Right renal cortex interstitium (tissue), 3 donors: Measurements from ENCODE around the gene PCDHGA9. TPM values are rescaled to one million over a fixed set of nuclear protein-coding genes. Genes with fewer than 3 reads are reported as not detected.
"Not testable (repeated sequence)": the region's sequence is repeated elsewhere in the genome, so short reads cannot be mapped to it uniquely, and the experiment has no call there.

Experiments
- DNase-seq, 3 donors: peaks; one replicate each; pipeline ENCODE4 v3.0.0-alpha.2; 2013; ENCODE audit warnings: low read depth in 3 of 3, low spot score in 2 of 3
- polyA plus RNA-seq, 3 donors: library from polyadenylated mRNA; unstranded; fragments of 120-200 nt; gene quantifications; one replicate each; pipeline ENCODE4 v1.2.1, GENCODE V29; 2013; ENCODE audit not compliant: insufficient read length in 3 of 3

The PCDHGA9 gene
- polyA plus RNA-seq, 3 donors, result 4.9 to 6.0 (median 5.3) TPM

DNA sequence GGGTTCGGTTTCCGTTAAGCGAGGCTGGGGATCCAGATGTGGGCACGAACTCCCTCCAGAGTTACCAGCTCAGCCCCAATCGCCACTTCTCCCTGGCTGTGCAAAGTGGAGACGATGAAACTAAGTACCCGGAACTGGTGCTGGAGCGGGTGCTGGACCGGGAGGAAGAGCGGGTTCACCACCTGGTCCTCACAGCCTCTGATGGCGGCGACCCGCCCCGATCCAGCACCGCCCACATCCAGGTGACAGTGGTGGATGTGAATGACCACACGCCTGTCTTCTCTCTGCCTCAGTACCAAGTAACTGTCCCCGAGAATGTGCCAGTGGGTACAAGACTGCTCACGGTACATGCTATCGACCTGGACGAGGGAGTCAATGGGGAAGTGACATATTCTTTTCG lies 19.2 kb upstream of the PCDHGA9 start:
- DNase-seq, result no peak

DNA sequence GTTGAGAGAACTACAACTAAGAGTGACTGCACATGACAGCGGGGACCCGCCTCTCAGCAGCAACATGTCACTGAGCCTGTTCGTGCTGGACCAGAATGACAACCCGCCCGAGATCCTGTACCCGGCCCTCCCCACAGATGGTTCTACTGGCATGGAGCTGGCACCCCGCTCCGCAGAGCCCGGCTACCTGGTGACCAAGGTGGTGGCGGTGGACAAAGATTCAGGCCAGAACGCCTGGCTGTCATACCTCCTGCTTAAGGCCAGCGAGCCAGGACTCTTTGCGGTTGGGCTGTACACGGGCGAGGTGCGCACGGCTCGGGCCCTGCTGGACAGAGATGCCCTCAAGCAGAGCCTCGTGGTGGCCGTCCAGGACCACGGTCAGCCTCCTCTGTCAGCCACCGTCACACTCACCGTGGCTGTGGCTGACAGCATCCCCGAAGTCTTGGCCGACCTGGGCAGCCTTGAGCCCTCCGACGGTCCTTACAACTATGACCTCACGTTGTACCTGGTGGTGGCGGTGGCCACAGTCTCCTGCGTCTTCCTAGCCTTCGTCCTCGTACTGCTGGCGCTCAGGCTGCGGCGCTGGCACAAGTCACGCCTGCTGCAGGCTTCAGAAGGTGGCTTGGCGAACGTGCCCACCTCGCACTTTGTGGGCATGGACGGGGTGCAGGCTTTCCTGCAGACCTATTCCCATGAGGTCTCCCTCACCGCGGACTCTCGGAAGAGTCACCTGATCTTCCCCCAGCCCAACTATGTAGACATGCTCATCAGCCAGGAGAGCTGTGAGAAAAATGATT lies 17.9 kb upstream of the PCDHGA9 start:
- DNase-seq, result no peak

DNA sequence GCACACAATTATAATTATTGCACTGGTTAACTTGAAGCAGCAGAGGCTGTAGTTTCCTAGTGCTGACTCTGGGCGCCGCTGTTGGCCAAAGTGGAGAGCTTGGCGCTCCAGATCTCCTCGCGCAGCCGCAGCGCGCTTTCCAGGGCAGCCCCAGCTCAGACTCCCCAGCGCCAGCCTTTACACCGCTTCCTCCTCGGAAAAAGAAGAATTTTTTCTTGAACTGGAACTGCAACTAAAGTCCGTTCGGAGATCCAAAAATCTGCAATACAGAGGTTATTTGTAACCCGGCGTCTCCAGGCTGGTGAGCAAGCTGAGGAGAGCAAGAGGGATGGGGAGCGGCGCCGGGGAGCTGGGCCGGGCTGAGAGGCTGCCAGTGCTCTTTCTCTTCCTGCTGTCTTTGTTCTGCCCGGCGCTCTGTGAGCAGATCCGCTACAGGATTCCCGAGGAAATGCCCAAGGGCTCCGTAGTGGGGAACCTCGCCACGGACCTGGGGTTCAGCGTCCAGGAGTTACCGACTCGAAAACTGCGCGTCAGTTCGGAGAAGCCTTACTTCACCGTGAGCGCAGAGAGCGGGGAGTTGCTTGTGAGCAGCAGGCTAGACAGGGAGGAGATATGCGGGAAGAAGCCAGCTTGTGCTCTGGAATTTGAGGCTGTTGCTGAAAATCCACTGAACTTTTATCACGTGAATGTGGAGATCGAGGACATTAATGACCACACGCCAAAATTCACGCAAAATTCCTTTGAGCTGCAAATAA lies 14.8 kb upstream of the PCDHGA9 start, which contains the start of gene PCDHGB4:
Gene PCDHGB4, plus strand, starts transcription at position 142 of the 755 bp plus-strand sequence. Its CDS starts 187 bp downstream, at position 329.
- DNase-seq, result not testable (repeated sequence)

DNA sequence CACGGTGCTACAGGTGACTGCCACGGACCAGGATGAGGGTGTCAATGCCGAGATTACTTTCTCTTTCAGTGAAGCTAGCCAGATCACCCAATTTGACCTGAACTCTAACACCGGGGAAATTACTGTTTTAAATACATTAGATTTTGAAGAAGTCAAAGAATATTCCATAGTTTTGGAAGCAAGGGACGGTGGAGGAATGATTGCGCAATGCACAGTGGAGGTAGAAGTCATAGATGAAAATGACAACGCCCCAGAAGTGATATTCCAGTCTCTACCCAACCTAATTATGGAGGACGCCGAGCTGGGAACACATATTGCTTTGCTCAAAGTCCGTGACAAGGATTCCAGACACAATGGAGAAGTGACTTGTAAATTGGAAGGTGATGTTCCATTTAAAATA lies 13.9 kb upstream of the PCDHGA9 start:
- no peak for DNase-seq

DNA sequence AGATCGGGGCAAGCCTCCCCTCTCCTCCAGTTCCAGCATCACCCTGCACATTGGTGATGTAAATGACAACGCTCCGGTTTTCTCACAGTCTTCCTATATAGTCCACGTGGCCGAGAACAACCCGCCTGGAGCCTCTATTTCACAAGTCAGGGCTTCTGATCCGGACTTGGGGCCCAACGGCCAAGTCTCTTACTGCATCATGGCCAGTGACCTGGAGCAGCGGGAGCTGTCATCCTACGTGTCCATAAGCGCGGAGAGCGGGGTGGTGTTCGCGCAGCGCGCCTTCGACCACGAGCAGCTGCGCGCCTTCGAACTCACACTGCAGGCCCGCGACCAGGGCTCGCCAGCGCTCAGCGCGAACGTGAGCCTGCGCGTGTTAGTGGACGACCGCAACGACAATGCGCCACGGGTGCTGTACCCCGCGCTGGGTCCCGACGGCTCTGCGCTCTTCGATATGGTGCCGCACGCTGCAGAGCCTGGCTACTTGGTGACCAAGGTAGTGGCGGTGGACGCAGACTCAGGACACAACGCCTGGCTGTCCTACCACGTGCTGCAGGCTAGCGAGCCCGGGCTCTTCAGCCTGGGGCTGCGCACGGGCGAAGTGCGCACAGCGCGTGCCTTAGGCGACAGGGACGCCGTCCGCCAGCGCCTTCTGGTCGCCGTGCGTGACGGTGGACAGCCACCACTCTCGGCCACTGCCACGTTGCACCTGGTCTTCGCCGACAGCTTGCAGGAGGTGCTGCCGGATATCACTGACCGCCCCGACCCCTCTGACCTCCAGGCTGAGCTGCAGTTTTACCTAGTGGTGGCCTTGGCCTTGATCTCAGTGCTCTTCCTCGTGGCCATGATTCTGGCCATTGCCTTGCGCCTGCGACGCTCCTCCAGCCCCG lies 13.2 kb upstream of the PCDHGA9 start:
- DNase-seq, result no peak

DNA sequence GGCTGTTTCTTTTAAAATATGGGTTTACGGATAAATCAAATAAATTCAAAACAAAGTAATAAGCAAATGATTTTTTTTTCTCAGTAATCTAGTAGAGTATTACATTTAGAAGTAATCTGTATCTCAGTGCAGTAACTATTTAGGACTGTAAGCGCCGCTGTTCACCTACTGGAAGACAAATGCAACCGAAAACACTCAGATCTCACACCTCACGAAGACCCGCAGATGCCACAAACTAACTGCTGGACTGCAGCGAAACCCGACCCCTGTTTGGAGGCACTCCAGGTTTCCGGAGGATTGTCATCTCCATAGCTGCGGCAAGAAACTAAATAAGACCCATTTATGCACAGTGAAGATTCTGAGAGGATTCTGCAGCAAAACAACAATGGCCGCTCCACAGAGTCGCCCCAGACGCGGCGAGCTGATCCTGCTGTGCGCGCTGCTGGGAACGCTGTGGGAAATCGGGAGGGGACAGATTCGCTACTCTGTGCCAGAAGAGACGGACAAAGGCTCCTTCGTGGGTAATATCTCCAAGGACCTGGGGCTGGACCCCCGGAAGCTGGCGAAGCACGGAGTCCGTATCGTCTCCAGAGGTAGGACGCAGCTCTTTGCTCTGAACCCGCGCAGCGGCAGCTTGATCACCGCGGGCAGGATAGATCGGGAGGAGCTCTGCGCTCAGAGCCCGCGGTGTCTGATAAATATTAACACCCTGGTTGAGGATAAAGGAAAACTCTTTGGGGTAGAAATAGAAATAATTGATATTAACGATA lies 10.0 kb upstream of the PCDHGA9 start, which contains the start of gene PCDHGA8:
Gene PCDHGA8, plus strand, starts transcription at position 205 of the 770 bp plus-strand sequence. Its CDS starts 181 bp downstream, at position 386.
- DNase-seq, result no peak

DNA sequence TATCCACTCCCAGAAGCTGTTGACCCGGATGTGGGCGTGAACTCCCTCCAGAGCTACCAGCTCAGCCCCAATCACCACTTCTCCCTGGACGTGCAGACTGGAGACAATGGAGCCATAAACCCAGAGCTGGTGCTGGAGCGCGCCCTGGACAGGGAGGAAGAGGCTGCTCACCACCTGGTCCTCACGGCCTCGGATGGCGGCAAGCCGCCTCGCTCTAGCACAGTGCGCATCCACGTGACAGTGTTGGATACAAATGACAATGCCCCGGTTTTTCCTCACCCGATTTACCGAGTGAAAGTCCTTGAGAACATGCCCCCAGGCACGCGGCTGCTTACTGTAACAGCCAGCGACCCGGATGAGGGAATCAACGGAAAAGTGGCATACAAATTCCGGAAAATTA lies 9.3 kb upstream of the PCDHGA9 start:
- DNase-seq, result no peak

DNA sequence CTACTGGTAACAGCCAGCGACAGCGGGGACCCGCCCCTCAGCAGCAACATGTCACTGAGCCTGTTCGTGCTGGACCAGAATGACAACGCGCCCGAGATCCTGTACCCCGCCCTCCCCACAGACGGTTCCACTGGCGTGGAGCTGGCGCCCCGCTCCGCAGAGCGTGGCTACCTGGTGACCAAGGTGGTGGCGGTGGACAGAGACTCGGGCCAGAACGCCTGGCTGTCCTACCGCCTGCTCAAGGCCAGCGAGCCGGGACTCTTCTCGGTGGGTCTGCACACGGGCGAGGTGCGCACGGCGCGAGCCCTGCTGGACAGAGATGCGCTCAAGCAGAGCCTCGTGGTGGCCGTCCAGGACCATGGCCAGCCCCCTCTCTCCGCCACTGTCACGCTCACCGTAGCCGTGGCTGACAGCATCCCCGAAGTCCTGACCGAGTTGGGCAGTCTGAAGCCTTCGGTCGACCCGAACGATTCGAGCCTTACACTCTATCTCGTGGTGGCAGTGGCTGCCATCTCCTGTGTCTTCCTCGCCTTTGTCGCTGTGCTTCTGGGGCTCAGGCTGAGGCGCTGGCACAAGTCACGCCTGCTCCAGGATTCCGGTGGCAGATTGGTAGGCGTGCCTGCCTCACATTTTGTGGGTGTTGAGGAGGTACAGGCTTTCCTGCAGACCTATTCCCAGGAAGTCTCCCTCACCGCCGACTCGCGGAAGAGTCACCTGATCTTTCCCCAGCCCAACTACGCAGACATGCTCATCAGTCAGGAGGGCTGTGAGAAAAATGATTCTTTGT lies 8.0 kb upstream of the PCDHGA9 start:
- DNase-seq, result not testable (repeated sequence)

DNA sequence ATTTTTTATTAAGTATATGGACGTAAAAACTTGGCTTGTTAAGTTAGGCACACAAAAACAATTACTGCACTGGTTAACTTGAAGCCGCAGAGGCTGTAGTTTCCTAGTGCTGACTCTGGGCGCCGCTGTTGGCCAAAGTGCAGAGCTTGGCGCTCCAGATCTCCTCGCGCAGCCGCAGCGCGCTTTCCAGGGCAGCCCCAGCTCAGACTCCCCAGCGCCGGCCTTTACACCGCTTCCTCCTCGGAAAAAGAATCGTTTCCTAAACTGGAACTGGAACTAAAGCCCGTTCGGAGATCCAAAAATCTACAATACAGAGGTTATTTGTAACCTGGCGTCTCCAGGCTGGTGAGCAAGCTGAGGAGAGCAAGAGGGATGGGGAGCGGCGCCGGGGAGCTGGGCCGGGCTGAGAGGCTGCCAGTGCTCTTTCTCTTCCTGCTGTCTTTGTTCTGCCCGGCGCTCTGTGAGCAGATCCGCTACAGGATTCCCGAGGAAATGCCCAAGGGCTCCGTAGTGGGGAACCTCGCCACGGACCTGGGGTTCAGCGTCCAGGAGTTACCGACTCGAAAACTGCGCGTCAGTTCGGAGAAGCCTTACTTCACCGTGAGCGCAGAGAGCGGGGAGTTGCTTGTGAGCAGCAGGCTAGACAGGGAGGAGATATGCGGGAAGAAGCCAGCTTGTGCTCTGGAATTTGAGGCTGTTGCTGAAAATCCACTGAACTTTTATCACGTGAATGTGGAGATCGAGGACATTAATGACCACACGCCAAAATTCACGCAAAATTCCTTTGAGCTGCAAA lies 4.6 kb upstream of the PCDHGA9 start, which contains the start of gene PCDHGB5:
Gene PCDHGB5, plus strand, starts transcription at position 192 of the 796 bp plus-strand sequence. Its CDS starts 181 bp downstream, at position 373.
- not testable (repeated sequence) for DNase-seq

DNA sequence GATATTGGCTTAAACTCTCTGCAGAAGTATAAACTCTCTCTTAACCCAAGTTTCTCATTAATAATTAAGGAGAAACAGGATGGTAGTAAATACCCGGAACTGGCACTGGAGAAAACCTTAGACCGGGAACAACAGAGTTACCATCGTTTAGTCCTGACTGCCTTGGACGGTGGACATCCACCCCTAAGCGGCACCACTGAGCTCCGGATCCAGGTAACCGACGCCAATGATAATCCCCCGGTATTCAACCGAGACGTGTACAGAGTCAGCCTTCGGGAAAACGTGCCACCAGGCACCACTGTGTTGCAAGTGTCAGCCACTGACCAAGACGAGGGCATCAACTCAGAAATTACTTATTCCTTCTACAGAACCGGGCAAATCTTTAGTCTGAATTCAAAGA lies 4.0 kb upstream of the PCDHGA9 start:
- no peak for DNase-seq

DNA sequence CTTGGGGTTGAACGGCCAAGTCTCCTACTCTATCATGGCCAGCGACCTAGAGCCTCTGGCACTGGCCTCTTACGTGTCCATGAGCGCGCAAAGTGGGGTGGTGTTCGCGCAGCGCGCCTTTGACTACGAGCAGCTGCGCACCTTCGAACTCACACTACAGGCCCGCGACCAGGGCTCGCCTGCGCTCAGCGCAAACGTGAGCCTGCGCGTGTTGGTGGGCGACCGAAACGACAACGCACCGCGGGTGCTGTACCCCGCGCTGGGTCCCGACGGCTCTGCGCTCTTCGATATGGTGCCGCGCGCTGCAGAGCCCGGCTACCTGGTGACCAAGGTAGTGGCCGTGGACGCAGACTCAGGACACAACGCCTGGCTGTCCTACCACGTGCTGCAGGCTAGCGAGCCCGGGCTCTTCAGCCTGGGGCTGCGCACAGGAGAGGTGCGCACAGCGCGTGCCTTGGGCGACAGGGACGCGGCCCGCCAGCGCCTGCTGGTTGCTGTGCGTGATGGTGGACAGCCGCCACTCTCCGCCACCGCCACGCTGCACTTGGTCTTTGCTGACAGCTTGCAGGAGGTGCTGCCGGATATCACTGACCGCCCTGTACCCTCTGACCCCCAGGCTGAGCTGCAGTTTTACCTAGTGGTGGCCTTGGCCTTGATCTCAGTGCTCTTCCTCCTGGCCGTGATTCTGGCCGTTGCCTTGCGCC lies 2.9 kb upstream of the PCDHGA9 start:
- no peak for DNase-seq

DNA sequence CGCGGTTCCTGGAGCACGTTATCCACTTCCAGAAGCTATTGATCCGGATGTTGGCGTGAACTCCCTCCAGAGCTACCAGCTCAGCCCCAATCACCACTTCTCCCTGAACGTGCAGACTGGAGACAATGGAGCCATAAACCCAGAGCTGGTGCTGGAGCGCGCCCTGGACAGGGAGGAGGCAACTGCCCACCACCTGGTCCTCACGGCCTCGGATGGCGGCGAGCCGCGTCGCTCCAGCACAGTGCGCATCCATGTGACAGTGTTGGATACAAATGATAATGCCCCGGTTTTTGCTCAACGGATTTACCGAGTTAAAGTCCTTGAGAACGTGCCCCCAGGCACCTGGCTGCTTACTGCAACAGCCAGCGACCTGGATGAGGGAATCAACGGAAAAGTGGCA lies 809 bp downstream of the PCDHGA9 start:
- DNase-seq, result no peak

DNA sequence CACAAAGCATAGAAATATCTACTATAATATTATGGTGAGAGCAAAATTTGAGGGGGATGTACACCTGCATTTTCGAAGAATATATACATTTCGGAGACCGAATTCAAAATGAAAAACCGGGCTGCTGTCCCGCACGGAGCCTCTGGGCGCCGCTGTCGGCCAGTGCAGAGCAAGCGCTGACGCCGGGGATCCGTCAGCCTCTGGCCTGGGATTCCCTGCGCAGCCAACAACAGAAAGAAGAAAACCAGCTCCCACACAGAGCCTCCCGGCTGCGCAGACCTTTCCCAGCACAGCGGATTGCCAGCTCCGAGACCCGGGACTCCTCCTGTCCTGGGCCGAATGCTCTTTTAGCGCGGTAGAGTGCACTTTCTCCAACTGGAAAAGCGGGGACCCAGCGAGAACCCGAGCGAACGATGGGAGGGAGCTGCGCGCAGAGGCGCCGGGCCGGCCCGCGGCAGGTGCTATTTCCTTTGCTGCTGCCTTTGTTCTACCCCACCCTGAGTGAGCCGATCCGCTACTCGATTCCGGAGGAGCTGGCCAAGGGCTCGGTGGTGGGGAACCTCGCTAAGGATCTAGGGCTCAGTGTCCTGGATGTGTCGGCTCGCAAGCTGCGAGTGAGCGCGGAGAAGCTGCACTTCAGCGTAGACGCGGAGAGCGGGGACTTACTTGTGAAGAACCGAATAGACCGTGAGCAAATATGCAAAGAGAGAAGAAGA lies 5.4 kb downstream of the PCDHGA9 start, which contains the start of gene PCDHGB6:
Gene PCDHGB6, plus strand, starts transcription at position 232 of the 716 bp plus-strand sequence. Its CDS starts 182 bp downstream, at position 414.
- not testable (repeated sequence) for DNase-seq

DNA sequence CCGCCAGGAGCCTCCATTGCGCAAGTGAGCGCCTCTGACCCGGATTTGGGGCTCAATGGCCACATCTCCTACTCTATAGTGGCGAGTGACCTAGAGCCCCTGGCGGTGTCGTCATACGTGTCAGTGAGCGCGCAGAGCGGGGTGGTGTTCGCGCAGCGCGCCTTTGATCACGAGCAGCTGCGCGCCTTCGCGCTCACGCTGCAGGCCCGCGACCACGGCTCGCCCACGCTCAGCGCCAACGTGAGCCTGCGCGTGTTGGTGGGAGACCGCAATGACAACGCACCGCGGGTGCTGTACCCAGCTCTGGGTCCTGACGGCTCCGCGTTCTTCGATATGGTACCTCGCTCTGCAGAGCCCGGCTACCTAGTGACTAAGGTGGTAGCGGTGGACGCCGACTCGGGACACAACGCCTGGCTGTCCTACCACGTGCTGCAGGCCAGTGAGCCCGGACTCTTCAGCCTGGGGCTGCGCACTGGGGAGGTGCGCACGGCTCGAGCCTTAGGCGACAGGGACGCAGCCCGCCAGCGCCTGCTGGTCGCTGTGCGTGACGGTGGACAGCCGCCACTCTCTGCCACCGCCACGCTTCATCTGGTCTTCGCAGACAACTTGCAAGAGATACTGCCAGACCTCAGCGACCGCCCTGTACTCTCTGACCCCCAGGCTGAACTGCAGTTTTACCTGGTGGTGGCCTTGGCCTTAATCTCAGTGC lies 7.2 kb downstream of the PCDHGA9 start:
- DNase-seq, result no peak

DNA sequence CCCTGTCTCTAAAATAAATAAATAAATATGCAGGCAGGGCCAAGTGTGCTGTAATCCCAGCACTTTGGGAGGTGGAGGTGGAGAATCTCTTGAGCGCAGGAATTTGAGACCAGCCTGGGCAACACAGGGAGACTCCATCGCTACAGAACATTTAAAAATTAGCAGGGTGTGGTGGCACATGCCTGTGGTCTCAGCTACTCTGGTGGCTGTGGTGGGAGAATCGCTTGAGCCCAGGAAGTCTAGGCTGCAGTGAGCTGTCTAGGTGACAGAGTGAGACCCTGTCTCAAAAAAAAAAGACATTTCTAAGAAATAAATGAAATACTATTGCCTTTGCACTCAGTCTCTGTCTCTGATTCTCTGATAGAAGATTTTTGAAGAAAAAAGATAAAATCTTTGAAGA lies 9.0 kb downstream of the PCDHGA9 start:
- DNase-seq, result no peak

DNA sequence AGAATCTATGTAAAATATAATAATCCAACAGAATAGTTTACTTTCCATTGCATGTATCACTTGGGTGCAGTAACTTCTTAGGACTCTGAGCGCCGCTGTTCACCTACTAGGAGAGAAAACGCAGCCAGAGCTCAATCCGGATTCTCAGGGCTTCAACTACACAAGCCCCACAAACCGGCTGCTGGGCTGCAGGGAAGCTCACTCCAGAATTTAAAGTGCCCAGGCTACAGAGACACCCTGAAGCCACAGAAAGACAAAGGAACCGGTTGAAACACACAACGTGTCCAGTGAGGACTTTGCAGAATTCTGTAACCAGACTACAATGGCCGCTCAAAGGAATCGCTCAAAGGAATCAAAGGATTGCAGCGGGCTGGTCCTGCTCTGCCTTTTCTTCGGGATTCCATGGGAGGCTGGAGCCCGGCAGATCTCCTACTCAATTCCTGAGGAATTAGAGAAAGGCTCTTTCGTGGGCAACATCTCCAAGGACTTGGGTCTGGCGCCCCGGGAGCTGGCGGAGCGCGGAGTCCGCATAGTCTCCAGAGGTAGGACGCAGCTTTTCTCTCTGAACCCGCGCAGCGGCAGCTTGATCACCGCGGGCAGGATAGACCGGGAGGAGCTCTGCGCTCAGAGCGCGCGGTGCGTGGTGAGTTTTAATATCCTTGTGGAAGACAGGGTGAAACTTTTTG lies 10.4 kb downstream of the PCDHGA9 start, which contains the start of gene PCDHGA10:
Gene PCDHGA10, plus strand, starts transcription at position 134 of the 686 bp plus-strand sequence. Its CDS starts 189 bp downstream, at position 323.
- DNase-seq, result no peak
